ENCODE data around the gene KCNMA1.
A peak's percentile ranks its signal among the peaks of the same experiment; 100 is the strongest.

The KCNMA1 gene

DNA sequence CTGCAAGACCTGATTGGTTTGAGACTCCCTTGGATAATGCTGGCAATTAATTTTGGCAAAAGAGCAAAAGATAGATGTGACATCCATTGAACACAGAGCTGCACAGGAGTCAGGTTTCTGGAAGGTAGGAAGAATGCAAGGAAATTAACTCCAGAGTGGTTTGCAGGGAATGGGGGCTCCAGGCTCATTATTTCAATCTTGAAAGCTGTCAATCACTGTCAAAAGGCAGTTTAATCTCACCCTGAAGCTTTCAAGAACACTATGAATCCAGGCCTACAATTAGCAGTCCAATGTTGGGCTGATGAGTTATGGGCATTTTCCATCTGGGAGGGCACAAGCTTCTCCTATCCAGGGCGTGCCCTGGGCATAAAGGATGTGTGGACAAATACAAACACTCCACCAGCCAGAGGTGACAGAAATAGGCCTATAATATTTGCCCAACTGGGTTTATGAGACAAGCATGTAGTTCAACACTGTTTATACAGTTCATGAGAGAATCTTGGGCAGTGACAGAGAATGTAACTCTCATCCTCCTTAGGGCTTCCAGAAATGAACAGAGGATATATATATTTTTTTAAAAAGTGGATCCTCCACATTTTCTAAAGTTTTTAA, 80.5 kb downstream of the KCNMA1 start:
- DNase-seq (ENCODE audit: low read depth in 2 of 2) = no peak

DNA sequence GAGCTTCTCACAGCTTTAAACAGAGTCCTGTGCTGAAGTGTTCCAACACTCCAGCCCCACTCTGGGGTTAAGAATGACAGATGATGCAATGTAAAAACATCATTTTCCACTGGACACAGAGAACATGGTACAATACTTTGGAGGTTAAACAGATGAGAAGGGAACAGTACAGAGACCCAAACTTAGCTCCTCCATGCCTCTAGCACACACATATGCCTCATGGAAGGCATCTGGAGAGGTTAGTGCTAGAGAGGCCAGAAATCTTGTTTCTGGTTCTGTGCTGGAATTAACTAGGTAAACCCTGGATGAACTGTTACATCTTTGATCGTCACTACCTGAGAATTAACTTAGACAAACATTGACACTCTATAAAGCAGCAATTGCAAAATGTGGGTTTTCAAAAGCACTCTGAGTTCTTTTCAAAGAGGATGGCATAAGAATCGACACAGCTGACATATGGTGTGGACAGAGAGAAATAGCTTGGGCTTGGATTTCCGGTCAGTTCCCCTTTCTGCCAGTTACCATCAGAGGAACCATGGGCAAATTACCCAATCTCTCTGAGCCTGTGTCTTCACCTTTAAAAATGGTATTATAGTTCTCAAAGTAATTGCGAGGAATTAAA, 81.9 kb downstream of the KCNMA1 start:
- no peak for DNase-seq (ENCODE audit: low read depth in 2 of 2)

DNA sequence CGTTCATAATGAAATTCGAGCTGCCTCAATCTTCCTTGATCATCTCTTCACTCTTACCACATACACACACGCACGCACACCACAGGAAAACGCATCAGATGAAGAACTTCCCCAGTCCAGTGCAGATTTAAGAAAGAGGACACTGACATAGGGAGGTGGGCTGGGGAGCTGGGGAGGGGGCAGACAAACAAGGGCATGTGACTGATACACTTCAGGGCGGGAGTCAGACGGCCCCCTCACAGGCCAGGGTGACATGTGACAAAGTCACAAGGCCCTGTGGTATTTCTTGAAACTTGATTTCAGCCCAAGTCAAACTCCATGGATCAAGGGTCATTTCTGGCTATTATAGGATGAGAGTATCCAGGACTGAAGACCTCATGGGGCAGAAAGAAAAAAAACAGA, 82.6 kb downstream of the KCNMA1 start:
- DNase-seq (ENCODE audit: low read depth in 2 of 2) = no peak

DNA sequence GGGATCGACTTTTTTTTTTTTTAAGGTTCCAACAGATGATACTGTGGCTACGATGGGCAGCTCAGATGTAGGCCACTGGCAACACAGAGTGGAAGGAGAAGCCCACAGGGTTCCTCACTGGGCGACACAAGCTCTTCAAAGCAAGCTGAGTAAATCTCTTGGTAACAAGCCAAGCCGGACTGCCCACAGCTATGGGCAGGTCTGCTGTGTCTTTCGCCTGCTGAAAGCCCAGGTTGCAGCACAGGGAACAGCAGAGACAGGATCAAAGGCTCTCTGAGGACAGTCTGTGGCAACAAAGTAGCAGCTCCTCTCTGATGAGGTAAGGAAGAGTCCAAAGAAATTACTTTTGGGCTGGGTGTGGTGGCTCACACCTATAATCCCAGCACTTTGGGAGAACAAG, 83.6 kb downstream of the KCNMA1 start:
- DNase-seq (ENCODE audit: low read depth in 2 of 2) = no peak

DNA sequence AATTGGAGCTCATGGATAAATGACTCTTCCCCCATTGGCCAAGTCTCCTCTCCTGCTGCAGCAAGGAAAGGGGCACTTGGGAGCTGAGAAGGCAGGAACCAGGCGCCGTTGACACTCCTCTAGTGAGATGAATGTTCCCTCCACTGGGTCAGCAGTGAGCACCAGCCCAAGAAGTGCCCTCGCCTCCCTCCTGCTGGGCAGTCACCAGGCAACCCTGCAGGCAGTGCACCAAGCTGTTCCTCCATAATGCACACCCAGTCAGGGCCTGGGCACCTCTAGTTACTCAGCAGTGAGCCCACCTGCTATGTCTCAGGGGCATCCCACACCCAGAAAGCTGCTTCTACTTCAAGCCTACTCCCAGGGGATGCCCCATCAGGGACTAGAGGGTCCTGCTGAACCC, 84.3 kb downstream of the KCNMA1 start:
- no peak for DNase-seq (ENCODE audit: low read depth in 2 of 2)

DNA sequence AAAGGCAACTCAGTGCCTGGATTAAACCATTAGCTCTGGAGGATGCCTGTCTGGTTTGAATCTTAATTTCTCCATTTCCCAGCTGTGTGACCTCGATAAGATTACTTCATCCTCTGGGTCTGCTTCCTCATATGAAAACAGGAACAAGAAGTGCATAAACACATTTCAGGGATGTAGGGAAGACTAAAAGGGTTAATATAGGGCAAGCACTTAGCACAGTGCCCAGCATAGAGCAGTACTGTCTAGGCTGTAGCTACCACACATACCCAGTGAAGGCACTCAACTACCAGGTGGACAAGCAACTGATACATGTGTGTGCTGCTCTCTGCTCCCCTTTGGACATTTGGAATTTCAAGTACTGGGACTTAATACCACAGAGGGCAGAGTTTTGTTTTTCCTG, 85.4 kb downstream of the KCNMA1 start:
- DNase-seq (ENCODE audit: low read depth in 2 of 2) = no peak

DNA sequence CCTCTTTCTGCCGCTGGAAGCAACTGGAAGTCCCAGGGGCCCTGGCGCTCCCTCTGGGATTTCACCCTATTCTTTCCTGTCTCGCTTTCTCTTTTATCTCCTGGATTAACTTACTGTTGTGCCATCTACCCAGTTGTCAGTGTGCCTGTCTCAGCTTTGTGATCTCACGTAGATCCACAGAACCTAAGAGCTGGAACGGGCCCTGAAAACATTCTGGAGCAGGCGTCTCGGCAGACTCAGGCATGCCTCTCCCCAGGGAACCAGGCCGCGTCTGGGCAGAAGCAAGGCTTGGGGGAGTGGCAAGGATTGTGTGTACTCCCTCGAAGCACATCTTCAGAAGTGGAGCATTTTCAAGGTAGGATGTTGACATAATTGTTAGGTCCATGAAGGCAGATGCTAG, 87.2 kb downstream of the KCNMA1 start:
- DNase-seq (ENCODE audit: low read depth in 2 of 2) = no peak

DNA sequence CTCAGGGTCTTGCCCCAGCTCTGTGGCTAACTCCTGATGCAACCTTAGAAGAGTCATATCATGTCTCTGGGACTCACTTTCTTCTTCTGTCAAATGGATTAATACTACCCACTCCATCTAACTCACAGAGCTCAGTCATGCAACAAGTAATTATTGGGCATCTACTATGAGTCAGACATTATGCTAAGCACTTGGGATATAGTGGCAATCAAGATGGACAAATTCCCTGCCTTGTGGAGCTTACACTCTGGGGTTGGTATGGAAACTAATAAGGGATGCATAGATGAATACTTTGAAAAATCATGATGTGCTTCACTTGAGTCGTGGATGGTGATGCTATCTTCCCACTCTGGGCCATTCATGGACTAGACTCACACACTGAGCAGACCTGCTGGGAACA, 88.9 kb downstream of the KCNMA1 start:
- DNase-seq (ENCODE audit: low read depth in 2 of 2) = no peak

DNA sequence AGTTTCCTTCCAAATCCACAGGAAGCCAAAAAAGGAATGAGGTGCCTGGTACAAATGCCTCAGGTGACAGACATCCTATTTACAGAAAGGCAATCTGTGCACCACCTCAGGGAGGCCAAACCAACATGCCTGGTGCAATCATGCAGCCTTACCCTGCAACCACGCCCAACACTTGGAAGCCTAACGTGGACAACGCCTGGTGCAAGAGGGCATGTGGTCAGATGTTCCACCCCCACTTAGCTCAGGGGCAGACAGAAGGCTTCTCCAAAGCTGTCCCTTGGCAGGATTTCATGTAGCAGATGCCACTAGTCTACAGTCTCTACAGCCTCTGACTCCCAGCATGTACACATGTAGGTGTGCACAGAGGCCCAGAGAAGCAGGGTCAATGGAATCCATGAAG, 89.5 kb downstream of the KCNMA1 start:
- no peak for DNase-seq (ENCODE audit: low read depth in 2 of 2)

DNA sequence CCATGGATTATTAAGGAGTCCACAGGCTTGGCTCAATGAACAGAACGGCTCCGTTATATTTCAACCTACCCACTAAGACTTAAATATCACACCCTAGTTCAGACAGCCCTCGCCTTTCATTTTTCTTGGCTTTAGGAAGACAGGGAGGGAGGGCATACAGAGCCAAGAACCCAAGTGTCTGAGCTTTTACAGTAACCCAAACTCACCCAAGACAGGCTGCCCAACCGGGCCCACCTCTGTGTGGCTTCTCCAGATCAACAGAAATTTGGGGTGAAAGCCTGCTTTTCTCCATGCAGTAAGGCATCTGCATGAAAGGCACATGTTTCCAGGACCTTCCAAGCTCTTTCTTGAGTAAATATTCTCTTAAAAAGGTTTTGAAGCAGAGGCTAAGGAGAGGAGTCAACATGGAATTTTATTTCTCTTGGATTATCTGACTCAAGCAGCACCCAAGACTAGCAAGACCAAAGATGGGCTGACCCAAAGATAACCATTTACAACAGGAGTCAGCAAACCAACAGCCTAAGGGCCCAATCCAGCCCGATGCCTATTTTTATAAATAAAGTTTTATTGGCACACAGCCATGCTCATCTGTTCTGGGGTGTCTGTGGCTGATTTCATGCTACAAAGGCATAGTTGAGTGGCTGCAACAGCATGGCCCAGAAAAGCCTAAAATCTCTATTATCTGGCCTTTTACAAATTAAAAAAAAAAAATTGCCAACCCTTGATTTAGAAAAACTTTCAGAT, 90.1 kb downstream of the KCNMA1 start:
- DNase-seq (ENCODE audit: low read depth in 2 of 2) = no peak

DNA sequence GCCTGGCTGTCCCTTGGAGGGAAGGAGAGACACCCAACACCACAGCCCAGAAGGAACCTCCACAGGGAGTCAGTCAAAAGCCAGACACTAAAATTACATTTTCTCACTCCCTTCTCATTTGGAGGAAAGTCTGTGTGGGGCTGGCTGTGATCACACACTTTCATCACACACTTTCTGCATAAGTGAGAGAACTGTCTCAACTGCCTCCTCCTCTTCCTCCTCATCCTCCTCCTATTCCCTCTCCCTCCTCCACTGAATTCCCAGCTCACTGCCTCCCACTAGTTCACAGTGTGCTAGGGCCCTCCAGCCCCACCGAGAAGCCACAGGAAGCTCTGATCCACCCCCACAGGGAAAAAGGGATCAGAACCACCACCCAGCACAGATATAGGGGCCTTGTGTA, 91.6 kb downstream of the KCNMA1 start:
- no peak for DNase-seq (ENCODE audit: low read depth in 2 of 2)

DNA sequence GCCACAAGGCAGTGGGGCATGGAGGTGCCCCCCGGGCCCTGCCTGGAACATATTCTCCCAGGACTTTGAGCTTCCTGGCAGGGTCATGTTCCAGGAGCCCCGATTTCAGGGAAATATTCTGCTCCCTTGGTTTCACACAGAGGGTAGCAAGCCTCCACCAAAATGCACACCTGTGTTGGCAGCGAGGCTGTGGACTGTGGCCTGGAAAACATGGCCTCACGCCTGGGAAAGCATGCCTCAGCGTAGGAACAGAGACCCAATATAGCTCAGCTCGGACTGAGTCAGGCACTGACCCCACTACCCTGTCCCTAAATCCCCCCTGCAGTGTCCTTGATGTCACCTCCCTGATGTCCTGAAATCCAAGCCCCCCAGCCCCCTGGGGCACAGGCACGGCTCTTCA, 92.0 kb downstream of the KCNMA1 start:
- no peak for DNase-seq (ENCODE audit: low read depth in 2 of 2)

DNA sequence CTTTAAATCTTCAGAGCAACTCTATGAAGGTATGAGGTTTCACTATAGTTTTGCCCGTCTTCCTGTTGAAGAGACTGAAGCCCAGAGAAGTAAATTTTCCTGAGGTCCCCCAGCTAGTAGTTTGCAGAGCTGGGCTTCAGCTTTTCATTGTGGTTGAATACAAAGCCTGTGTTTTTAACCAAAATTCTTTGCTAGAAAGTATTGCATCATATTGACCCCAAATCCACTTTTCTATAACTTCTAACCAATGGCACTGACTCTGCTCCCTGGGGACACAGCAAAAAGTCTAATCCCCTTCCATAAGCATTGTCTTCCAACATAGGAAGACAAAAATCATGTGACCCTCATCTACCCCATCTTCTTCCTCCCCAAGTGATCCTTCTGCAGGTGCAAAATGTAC, 93.0 kb downstream of the KCNMA1 start:
- DNase-seq (ENCODE audit: low read depth in 2 of 2) = peak in 1 of 2 experiments; percentile 16

DNA sequence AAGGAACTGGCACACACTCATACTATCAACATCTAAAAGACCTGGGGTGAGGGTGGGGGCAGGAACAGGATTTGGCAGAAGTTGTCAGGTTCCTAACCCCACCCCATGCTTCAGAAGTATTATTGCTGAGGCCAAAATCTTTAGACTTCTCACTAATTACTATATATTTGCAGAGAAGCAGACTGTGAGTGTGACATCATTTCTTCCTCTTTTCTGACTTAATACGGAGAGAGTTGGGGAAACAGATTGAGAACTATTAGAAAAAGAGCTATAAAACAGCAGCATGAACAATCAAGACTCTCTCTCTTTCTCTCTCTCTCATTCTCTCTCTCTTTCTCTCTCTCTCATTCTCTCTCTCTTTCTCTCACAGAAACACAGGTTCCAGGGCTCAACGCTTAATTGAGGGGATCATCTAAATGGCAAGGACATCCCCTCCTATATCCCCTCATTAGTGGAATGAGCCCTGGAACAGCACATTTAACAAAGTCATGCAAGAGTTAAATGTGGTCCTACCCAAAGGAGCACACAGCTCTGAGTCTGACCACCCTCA, 94.8 kb downstream of the KCNMA1 start:
- DNase-seq (ENCODE audit: low read depth in 2 of 2) = no peak

DNA sequence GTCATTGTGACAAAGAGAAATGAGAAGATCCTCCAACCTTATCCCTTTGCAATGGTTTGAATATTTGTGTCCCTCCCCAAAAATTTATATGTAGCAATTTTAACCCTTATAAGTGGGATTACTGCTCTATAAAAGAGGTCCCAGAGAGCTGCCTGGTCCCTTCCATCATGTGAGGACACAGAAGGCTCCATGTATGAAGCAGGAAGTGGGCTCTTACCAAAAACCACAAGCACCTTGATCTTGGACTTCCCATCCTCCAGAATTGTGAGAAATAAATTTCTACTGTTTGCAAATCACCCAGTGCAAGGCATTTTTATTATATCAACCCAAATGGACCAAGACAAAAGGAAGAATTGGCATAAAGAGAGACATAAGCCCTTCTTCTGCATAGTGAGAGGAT, 95.7 kb downstream of the KCNMA1 start:
- no peak for DNase-seq (ENCODE audit: low read depth in 2 of 2)

DNA sequence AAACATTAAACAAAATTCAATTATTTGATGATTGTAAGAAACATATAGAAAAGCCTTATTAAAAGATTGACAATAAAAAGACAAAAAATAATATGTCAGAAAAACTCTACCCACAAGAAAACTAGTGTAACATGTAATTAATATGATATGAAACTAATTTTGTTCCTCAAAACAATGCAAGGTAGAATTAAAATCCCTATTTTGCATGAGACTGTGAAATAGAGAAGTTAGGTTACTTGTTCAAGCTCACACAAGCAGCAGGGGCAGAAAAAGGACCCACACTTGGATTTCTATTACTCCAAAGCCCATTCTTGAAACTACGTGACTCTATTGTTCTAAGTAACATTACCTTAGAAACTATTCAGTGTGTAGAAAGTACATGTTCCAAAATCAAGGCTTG, 96.4 kb downstream of the KCNMA1 start:
- no peak for DNase-seq (ENCODE audit: low read depth in 2 of 2)

DNA sequence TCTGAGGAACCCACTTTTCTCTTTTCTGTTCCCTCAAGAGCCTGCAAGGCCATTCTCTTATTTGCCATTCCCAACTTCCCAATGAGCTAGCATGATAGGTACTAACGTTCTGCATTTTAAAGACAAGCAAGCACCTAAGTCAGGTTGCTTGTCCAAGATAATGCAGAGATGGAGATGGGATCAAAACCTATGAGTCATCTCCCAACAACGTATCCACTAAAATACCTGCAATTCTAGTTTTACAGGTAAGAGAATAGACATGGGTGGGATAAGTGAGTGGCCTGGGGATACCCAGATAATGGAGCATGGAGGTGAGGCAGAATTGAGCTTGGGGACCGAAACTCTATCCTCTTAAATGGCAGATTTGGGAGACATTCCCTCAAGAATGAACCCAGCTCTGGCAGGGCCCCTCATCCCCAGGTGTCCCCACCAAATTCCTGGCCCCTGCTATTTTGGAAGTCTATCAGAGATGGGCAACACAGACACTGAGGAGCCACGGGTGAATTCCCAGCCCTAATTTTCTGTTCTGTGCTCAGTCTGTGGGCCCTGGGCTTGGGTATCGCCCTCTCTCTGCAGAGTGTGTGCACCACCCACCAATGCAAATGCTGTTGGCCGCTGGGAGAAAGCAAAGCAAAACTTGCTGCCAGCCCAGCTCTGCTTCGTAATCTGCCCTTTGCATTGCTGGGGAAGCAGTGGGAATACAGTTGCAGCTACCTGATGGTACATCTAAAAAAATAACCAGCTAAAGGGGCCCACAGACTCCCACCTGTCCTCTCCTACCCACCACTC, 98.3 kb downstream of the KCNMA1 start:
- no peak for DNase-seq (ENCODE audit: low read depth in 2 of 2)

DNA sequence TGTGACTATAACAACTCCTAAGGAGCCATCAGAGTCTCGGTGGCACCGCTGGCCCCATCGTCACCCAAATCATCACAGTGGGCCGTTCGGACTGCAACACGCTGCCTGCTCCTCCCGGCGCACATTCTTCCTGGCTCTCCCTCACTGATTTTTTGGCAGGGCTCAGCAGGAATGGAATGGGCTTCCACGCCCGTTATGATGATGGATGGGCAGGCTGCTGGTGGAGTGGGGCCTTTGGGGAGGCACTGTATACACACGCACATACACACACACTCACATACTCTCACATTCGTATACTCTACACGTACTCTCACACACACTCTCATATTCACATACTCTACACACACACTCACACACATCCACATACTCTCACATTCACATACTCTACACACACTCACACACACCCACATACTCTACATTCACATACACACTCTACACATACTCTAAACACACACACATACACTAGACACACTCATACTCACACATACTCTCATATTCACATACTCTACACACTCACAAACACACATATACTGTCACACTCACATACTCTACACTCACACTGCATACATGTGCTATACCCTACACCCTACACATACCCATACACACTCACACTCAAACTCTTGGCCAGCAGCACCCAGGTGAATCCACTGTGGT, 99.8 kb downstream of the KCNMA1 start:
- DNase-seq (ENCODE audit: low read depth in 2 of 2) = peak in 1 of 2 experiments; percentile 37

DNA sequence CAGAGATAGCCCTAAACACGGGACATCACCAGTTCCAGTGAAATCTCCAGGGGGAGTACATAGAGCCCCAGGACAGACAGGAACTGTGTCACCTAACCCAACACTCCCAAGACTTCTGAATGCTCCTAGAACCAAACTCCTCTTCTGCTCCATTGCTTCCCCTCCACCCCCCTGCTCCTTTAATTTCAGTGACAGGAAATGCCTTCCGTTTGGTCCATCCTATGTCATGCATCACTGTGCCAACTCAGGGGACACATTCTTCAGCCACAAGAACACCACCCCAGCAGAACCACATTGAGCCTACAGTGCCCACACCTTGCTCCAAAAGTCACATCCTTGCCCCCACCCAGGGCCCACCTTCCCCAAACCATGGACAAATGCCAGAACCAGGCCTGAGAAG, 100.5 kb downstream of the KCNMA1 start:
- no peak for DNase-seq (ENCODE audit: low read depth in 2 of 2)

DNA sequence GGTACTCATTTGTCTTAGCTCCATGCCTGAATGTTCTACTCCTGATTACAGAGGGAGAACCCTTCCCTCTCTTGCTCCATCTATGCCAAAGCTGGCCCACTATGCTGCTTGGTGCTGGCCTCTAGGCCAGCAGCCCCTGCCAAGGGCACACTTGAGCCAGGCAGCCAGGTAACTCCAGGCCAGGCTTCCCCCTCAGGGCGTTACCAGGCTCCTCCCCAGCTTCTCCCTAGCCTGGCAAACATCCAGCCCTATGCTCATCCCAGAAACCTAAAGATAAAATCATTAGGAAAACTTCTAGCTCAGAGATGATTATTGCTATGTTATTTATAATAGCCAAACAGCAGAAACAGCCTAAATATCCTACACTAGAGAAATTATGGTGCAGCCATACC, 103.7 kb downstream of the KCNMA1 start:
- DNase-seq (ENCODE audit: low read depth in 2 of 2) = no peak

DNA sequence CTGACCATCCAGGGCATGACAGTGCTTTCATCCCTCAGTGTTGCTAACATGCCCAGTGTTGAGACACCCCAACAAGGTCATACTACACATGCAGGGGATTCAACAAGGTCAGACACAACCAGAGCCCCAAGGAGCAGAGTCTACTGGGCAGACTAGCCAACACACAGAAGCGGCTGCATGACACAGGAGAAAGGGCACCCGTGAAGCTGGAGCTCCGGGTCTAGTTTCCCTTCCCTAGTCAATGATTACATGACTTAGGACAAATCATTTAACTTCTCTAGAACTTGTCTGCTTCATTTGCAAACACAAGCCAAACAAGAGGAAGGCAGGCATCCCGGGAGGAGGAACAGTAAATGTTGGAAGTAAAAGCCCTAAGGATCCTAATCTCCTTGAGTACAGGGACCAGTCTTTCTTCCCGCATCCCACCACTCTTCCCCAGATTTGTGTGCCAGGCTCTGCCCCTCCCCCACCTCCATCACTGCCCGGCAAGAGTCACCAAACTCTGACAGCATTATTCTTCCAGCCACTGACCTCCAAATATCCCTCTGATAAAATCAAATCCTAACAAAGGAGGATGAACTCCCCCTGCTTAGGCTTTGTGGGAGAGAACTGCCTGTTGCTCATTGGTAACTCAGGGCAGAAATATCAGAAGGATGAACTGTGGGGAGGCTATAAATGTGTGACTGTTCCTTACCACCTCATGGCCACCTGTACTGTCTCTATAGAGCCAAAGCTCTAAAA, 104.3 kb downstream of the KCNMA1 start:
- DNase-seq (ENCODE audit: low read depth in 2 of 2) = no peak

All from fibroblast of skin of left quadriceps (primary cell).